B cell (primary cell): ENCODE data around the gene YY1AP1. TPM values are rescaled to one million over a fixed set of nuclear protein-coding genes. Genes with fewer than 3 reads are reported as not detected.
"Not testable (repeated sequence)": the region's sequence is repeated elsewhere in the genome, so short reads cannot be mapped to it uniquely, and the experiment has no call there.

Source experiments
- ATAC-seq: fragments of 200-7000 bp; cut with Tn5 transposase; one replicate; pipeline ENCODE4 v1.10.0; 2021; ENCODE audit warnings: low read depth, mild to moderate bottlenecking, moderate number of reproducible peaks, moderate library complexity
- CTCF ChIA-PET: fragments of 350-600 bp; sonication (Branson Sonifier 250); formaldehyde crosslinking; loops from one replicate; lab custom pipeline; 2021; ENCODE audit warnings: antibody characterized with exemption, inconsistent platforms; lab: Charles Lee
- POLR2A ChIA-PET: fragments of 350-600 bp; sonication (Branson Sonifier 250); formaldehyde crosslinking; loops from one replicate; lab custom pipeline; 2021; ENCODE audit warnings: antibody characterized with exemption; lab: Charles Lee
- DNase-seq: peaks from one replicate; pipeline ENCODE4 v3.0.0; 2013
- H2AFZ ChIP-seq: 2 replicates; pipeline ENCODE4 v1.6.1; 2012; ENCODE audit warnings: mild to moderate bottlenecking, low read depth, low read length; ENCODE audit not compliant: insufficient read depth, poor library complexity, severe bottlenecking
- H3K27ac ChIP-seq, 2 donors: 1 replicate in 1 of 2; 2 replicates in 1 of 2; pipeline ENCODE4 v1.5.1; 2012 to 2013; ENCODE audit warnings: low read length in 2 of 2, mild to moderate bottlenecking in 2 of 2, moderate library complexity in 1 of 2
- H3K27me3 ChIP-seq, 4 experiments: fragments of 200-600 bp in 1 of 4; sonication (generic) in 1 of 4; replicated peaks in 1 of 4; 1 replicate in 2 of 4; 2 replicates in 2 of 4; pipeline versions ENCODE4 v1.6.1 to v1.7.0; 2013 to 2016; ENCODE audit warnings: low read length in 3 of 4, mild to moderate bottlenecking in 2 of 4, mixed read lengths in 1 of 4, moderate library complexity in 1 of 4; ENCODE audit not compliant: insufficient read depth in 4 of 4, control insufficient read depth in 3 of 4; ENCODE audit errors: control extremely low read depth in 1 of 4
- H3K36me3 ChIP-seq, 2 experiments: replicated peaks in 1 of 2; 1 replicate in 1 of 2; 2 replicates in 1 of 2; pipeline versions ENCODE4 v1.6.1 to v1.7.1; 2013; ENCODE audit warnings: low read length in 1 of 2; ENCODE audit not compliant: insufficient read depth in 2 of 2, control insufficient read depth in 1 of 2; ENCODE audit errors: control extremely low read depth in 1 of 2, extremely low read depth in 1 of 2
- H3K4me1 ChIP-seq, 2 donors: fragments of 200-600 bp in 1 of 2; sonication (generic) in 1 of 2; 1 replicate in 1 of 2; 2 replicates in 1 of 2; pipeline versions ENCODE4 v1.5.1 to v1.6.1; 2013 to 2017; ENCODE audit warnings: low read length in 2 of 2; ENCODE audit not compliant: control insufficient read depth in 2 of 2, insufficient read depth in 2 of 2
- H3K4me2 ChIP-seq: replicated peaks from 2 replicates; pipeline ENCODE3; 2012; ENCODE audit warnings: mild to moderate bottlenecking, low read depth, low read length; ENCODE audit not compliant: poor library complexity, severe bottlenecking
- H3K4me3 ChIP-seq, 5 experiments: fragments of 200-600 bp in 1 of 5; sonication (generic) in 1 of 5; 1 replicate in 3 of 5; 2 replicates in 2 of 5; pipeline versions ENCODE4 v1.5.1 to v1.7.0; 2011 to 2016; ENCODE audit warnings: low read length in 4 of 5, mild to moderate bottlenecking in 4 of 5, low read depth in 2 of 5, control low read depth in 1 of 5, moderate library complexity in 1 of 5; ENCODE audit not compliant: insufficient read depth in 1 of 5; ENCODE audit errors: control extremely low read depth in 1 of 5, extremely low read depth in 1 of 5
- H3K79me2 ChIP-seq: fragments of 200-600 bp; sonication (generic); one replicate; pipeline ENCODE4 v1.6.0; 2016; ENCODE audit warnings: low read length; ENCODE audit not compliant: control insufficient read depth, insufficient read depth
- H3K9ac ChIP-seq: fragments of 200-600 bp; sonication (generic); 2 replicates; pipeline ENCODE4 v1.6.1; 2017; ENCODE audit warnings: mild to moderate bottlenecking, low read length, moderate library complexity
- H3K9me3 ChIP-seq, 3 donors: one replicate each; pipeline versions ENCODE4 v1.6.1 to v1.7.1; 2013; ENCODE audit warnings: low read length in 2 of 3; ENCODE audit not compliant: control insufficient read depth in 2 of 3, insufficient read depth in 1 of 3; ENCODE audit errors: control extremely low read depth in 1 of 3
- H4K20me1 ChIP-seq: 2 replicates; pipeline ENCODE4 v1.6.0; 2012; ENCODE audit warnings: mild to moderate bottlenecking, low read length; ENCODE audit not compliant: insufficient read depth, control insufficient read depth, poor library complexity, severe bottlenecking
- H3K27ac Mint-ChIP-seq: one replicate; pipeline ENCODE4 v1.8.0; 2021; ENCODE audit warnings: mixed read lengths
- H3K27me3 Mint-ChIP-seq: one replicate; pipeline ENCODE4 v1.8.0; 2021; ENCODE audit warnings: mixed read lengths
- H3K4me1 Mint-ChIP-seq: one replicate; pipeline ENCODE4 v1.8.0; 2021; ENCODE audit warnings: mixed read lengths
- H3K4me3 Mint-ChIP-seq: one replicate; pipeline ENCODE4 v1.8.0; 2021; ENCODE audit warnings: mixed read lengths
- H3K9me3 Mint-ChIP-seq: one replicate; pipeline ENCODE4 v1.8.0; 2022; ENCODE audit warnings: mixed read lengths; ENCODE audit not compliant: insufficient read depth
- EZH2 ChIP-seq: IDR thresholded peaks from 2 replicates; pipeline ENCODE4 v1.6.1; 2012; ENCODE audit warnings: borderline replicate concordance, low read depth, mild to moderate bottlenecking, moderate library complexity, low read length; ENCODE audit not compliant: insufficient read depth, poor library complexity, severe bottlenecking
- WGBS: methylation state at CpG from one replicate; pipeline ENCODE4 v1.1.5; 2013; ENCODE audit warnings: missing lambda C conversion rate; ENCODE audit not compliant: insufficient coverage; 5-methylcytosine and 5-hydroxymethylcytosine counted together
- intact Hi-C: fragments of 100-400 bp; cut with micrococcal nuclease; formaldehyde crosslinking; loops from one replicate; pipeline ENCODE4 v1.10.0; 2022
- polyA plus RNA-seq: library from polyadenylated mRNA; depleted of rRNA; stranded (reverse); fragments of >200 nt; gene quantifications from 2 replicates; pipeline ENCODE4 v1.2.3, GENCODE V29; 2012
- total RNA-seq, 2 donors: library from RNA; stranded (reverse); fragments of 120-200 nt in 1 of 2; gene quantifications; 1 replicate in 1 of 2; 2 replicates in 1 of 2; pipeline versions ENCODE4 v1.2.3 to v1.2.4, GENCODE V29; 2013 to 2022
- TF ChIP-seq, protein P1 (sequence below): fragments of 200-600 bp; IDR thresholded peaks from one replicate; pipeline ENCODE4 v1.8.0; 2022; ENCODE audit warnings: antibody characterized with exemption, mild to moderate bottlenecking

Gene YY1AP1
- total and polyA plus RNA-seq, 2 donors (not counting 1 experiment from before 2014, with no cell fraction given): 95.4 to 156 TPM

DNA sequence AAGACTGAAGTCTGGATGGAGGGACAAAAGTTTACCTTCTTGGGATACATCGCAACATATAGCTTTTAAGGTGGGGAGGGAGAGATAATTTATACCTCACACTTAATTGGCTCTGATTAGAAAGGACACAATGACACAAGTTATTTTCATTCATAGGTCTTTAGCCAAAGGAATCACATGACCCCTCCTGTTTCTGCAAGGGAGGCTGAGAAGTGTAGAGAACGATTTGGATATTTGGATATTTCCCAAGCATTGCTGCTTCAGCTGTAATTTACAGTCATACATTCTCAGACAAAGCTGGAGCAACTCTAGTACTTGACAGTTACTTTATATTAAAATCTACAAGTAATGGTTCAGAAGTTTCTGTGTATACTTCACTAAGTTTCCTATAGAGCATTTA lies 24.5 kb upstream of the YY1AP1 start:
- H3K9me3 ChIP-seq: no peaks in the 10 kb centered on the region
- no peak for TF ChIP-seq EZH2
- TF ChIP-seq, protein P1, sequence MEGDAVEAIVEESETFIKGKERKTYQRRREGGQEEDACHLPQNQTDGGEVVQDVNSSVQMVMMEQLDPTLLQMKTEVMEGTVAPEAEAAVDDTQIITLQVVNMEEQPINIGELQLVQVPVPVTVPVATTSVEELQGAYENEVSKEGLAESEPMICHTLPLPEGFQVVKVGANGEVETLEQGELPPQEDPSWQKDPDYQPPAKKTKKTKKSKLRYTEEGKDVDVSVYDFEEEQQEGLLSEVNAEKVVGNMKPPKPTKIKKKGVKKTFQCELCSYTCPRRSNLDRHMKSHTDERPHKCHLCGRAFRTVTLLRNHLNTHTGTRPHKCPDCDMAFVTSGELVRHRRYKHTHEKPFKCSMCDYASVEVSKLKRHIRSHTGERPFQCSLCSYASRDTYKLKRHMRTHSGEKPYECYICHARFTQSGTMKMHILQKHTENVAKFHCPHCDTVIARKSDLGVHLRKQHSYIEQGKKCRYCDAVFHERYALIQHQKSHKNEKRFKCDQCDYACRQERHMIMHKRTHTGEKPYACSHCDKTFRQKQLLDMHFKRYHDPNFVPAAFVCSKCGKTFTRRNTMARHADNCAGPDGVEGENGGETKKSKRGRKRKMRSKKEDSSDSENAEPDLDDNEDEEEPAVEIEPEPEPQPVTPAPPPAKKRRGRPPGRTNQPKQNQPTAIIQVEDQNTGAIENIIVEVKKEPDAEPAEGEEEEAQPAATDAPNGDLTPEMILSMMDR: no peak
- no peak overlapping the region for H3K27ac ChIP-seq
- no peak overlapping the region for H2AFZ ChIP-seq
- Mint-ChIP-seq H3K4me3 (no peak overlapping the region), H3K4me1 (peaks cover 16% of the 10 kb centered on the region), H3K27me3 (no peaks in the 10 kb centered on the region), H3K9me3 (no peaks in the 10 kb centered on the region), H3K27ac (no peak overlapping the region)
- ATAC-seq (no peak), DNase-seq (no peak)
- no CpG with 5 or more reads among the region's 2 CpGs for WGBS
- peaks cover 2 to 6% of the 10 kb centered on the region in 2 experiments for H3K36me3 ChIP-seq
- H3K4me3 ChIP-seq: no peak overlapping the region
- intact Hi-C loops: no loop called here
- no peak overlapping the region for H3K4me2 ChIP-seq
- H3K27me3 ChIP-seq: no peaks in the 10 kb centered on the region
- peaks cover 9 to 12% of the 10 kb centered on the region in 2 donors for H3K4me1 ChIP-seq
- ChIA-PET POLR2A (no interaction called here), CTCF (no interaction called here)
- no peak overlapping the region for H3K9ac ChIP-seq
- H4K20me1 ChIP-seq: no peaks in the 10 kb centered on the region
- peaks cover 26% of the 10 kb centered on the region for H3K79me2 ChIP-seq

DNA sequence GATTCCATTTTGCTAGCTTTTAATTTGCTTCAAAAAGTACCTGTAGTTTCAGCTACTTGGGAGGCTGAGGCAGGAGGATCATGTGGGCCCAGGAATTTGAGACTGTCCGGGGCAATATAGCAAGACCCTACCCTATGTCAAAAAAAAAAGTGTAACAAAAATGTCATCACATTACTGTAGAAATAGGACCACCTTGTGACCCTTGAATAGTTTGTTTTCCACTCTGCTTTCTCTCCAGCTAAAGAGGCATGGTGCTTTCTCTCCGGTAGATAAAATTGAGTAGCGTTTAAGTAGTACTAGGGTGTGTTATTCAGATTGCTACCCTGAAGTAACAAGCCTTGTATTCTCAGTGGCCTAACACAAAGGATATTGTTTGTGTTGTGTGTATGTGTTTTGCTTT lies 24.1 kb upstream of the YY1AP1 start:
- POLR2A ChIA-PET: not testable (repeated sequence)
- H3K79me2 ChIP-seq: peaks cover 23% of the 10 kb centered on the region

DNA sequence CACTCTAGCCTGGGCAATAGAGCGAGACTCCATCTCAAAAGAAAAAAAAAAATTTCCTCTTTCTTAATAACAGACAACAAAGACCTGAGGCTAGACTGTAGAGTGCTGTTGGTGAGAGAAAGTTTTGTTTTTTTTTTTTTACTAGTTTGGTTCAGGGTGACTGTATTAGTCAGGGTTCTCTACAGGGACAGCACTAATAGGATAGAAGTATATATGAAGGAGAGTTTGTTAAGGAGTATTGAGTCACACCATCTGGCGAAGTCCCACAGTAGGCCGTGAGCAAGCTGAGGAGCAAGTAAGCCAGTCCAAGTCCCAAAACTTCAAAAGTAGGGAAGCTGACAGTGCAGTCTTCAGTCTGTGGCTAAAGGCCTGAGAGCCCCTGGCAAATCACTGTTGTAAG lies 22.9 kb upstream of the YY1AP1 start:
- CTCF ChIA-PET, H3K27ac Mint-ChIP-seq, DNase-seq, H3K4me2 ChIP-seq, H3K27ac ChIP-seq, H3K4me1 ChIP-seq, H3K27me3 ChIP-seq, H3K9ac ChIP-seq, H3K4me3 Mint-ChIP-seq, H3K27me3 Mint-ChIP-seq, H3K9me3 Mint-ChIP-seq, H3K36me3 ChIP-seq, H3K4me3 ChIP-seq, H2AFZ ChIP-seq, ATAC-seq, intact Hi-C loops, H3K9me3 ChIP-seq, H4K20me1 ChIP-seq: not testable (repeated sequence)
- no CpG with 5 or more reads among the region's 3 CpGs for WGBS
- peaks cover 12% of the 10 kb centered on the region for H3K4me1 Mint-ChIP-seq
- POLR2A ChIA-PET: interaction anchor here (0.6 to 0.7 kb wide), 2 partner anchors 43 to 59 kb away, joined by 4 to 6 read pairs; no protein-coding TSS in a partner anchor
- H3K79me2 ChIP-seq: peaks cover 26% of the 10 kb centered on the region

More for the DNA sequence above, 24.1 kb upstream of the YY1AP1 start:
- H3K4me2 ChIP-seq, intact Hi-C loops, H3K4me3 ChIP-seq, H3K4me3 Mint-ChIP-seq, H3K27ac ChIP-seq, H4K20me1 ChIP-seq, H3K9me3 ChIP-seq, H3K9ac ChIP-seq, H3K27me3 ChIP-seq, H3K27me3 Mint-ChIP-seq, H3K9me3 Mint-ChIP-seq, ATAC-seq, H3K27ac Mint-ChIP-seq, H3K36me3 ChIP-seq, DNase-seq, H2AFZ ChIP-seq: not testable (repeated sequence)
- CTCF ChIA-PET: interaction anchor here (0.7 kb wide), 1 partner anchor 50 kb away, joined by 4 read pairs; no protein-coding TSS in a partner anchor
- peaks cover 19% of the 10 kb centered on the region for H3K4me1 Mint-ChIP-seq
- WGBS: no CpG with 5 or more reads among the region's 3 CpGs
- peaks cover 9 to 12% of the 10 kb centered on the region in 2 donors for H3K4me1 ChIP-seq
